Stimulated activated naive CD8-positive, alpha-beta T cell treated with anti-CD3 and anti-CD28 coated beads, Interleukin-15, amount 100 ng/mL, for 72 hours (primary cell): ENCODE data around the gene KCNE1.
"Not testable (repeated sequence)": the region's sequence is repeated elsewhere in the genome, so short reads cannot be mapped to it uniquely, and the experiment has no call there.

Experiments used
- ATAC-seq: fragments of 150-1000 bp; cut with Tn5 transposase; 2 replicates; pipeline ENCODE4 v1.10.0; 2021; ENCODE audit warnings: mild to moderate bottlenecking, moderate library complexity
- DNase-seq, 2 donors: peaks; one replicate each; pipeline ENCODE4 v3.0.0; 2021 to 2022
- H3K27ac Mint-ChIP-seq, 2 donors: one replicate each; pipeline ENCODE4 v1.8.0; 2022; ENCODE audit warnings: mild to moderate bottlenecking in 2 of 2, mixed read lengths in 2 of 2, moderate library complexity in 2 of 2
- H3K27me3 Mint-ChIP-seq: one replicate; pipeline ENCODE4 v1.8.0; 2022; ENCODE audit warnings: mixed read lengths
- H3K4me1 Mint-ChIP-seq: one replicate; pipeline ENCODE4 v1.8.0; 2022; ENCODE audit warnings: mild to moderate bottlenecking, mixed read lengths
- H3K4me3 Mint-ChIP-seq, 2 donors: one replicate each; pipeline ENCODE4 v1.8.0; 2022; ENCODE audit warnings: mild to moderate bottlenecking in 2 of 2, mixed read lengths in 2 of 2, moderate library complexity in 1 of 2
- H3K9me3 Mint-ChIP-seq, 2 donors: one replicate each; pipeline ENCODE4 v1.8.0; 2022; ENCODE audit warnings: mixed read lengths in 2 of 2

The KCNE1 gene

DNA sequence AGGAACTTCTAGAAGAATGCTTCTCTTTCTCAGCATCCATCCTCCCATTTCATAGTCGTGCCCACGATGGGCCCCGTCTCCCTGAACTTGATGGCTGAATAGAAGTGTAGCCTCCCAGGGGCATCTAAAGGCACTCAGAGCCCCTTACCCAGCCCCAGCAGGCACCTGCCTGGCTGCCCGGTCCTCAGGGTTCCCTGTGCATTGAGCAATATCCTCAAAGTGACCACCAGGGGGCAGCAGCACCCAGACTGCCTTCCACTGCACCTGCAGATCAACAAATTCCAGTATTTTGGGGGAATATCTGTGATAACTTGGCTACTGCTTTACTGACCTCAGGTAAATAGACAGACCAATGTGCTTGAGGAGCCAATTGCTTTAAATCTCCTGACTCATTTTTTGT, 68.5 kb downstream of the KCNE1 start:
- H3K4me1 Mint-ChIP-seq, H3K4me3 Mint-ChIP-seq, H3K27ac Mint-ChIP-seq, DNase-seq, H3K27me3 Mint-ChIP-seq, H3K9me3 Mint-ChIP-seq: not testable (repeated sequence)
- ATAC-seq, result peak; percentile 50

DNA sequence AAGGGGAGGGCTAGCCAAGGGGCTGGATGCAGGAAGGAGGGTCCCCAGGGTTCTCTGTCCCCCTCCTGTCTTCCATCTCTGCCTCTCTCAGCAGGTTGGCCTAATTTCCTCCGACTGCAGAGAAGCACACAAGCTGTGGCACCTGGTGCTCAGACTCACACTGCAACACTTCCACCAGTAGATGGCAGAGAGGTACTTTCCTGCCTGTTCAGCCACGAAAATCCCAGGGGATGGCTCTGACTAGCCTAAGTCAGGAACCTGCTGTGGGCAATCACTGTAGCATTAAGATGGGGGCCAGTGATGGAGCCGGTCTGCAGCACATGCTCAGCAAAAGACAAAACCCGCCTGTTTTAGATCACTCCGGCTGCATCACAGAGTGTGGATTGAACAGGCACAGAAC, 82.3 kb downstream of the KCNE1 start:
- H3K27ac Mint-ChIP-seq, H3K4me1 Mint-ChIP-seq, DNase-seq, ATAC-seq, H3K9me3 Mint-ChIP-seq, H3K27me3 Mint-ChIP-seq, H3K4me3 Mint-ChIP-seq: not testable (repeated sequence)

DNA sequence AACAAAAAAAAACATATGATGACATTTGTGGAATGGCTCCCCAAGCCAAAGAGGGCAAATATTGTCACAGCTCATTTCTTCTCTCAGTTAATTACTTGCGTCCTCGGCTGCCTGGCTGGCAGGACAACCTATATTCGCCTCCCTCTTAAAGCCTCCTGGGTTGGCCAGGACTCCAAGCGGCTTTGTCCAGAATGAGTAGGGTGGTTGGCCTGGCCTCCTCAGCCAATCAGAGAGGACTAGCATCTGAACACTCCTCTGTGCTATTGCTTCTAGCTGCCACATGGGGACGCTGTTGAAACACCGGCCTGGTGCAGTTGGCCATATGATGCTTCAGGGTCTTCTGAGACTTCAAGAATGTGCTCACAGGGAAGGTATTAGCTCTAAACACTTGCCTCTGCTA, 83.6 kb downstream of the KCNE1 start:
- not testable (repeated sequence) for H3K9me3 Mint-ChIP-seq, ATAC-seq, H3K4me3 Mint-ChIP-seq, H3K4me1 Mint-ChIP-seq, H3K27me3 Mint-ChIP-seq, H3K27ac Mint-ChIP-seq, DNase-seq

DNA sequence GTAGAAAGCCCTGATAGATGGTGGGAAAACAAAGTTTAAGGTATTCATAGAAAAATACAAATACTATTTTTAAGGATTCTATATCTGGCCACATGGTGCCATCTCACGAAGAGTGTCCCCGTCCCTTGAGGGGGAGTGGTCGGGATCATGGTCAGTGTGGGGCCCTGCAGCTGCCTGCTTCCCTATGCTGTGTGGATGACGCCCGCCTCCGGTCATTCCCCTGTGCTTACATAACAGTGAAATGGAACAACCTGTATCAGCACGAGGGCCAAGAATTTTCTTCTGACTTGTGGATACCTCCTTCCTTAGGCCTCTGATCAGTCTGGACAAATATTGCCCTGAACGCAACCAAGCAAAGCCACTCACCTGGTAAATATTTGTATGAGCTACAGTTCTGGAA, 84.7 kb downstream of the KCNE1 start:
- DNase-seq, H3K4me3 Mint-ChIP-seq, H3K4me1 Mint-ChIP-seq, ATAC-seq, H3K27ac Mint-ChIP-seq, H3K27me3 Mint-ChIP-seq, H3K9me3 Mint-ChIP-seq: not testable (repeated sequence)

DNA sequence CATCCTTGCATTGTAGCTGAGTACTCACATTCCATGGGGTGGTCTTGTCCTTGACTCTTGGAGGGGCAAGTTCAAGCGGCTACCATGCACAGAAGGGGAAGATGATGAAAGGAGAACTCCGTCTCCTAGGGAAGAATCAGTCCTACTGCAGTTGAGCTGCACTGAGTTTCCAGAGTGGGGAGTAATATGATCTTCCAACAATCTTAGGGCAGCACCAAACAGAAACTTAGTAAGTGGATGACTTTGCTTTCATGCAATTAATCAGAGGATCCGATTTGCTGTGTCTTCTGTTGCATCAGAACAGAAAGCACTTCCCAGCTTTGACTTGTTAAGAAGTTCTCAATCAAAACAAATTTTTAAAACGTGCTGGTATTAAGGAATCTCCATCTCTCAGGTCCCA, 88.2 kb downstream of the KCNE1 start, which contains the start of gene SMIM34:
SMIM34 (minus strand) TSS at position 147 of the 400 bp plus-strand sequence; CDS start at position 35, 112 bp downstream.
- H3K27me3 Mint-ChIP-seq, DNase-seq, H3K4me1 Mint-ChIP-seq, H3K9me3 Mint-ChIP-seq, H3K4me3 Mint-ChIP-seq, H3K27ac Mint-ChIP-seq, ATAC-seq: not testable (repeated sequence)

DNA sequence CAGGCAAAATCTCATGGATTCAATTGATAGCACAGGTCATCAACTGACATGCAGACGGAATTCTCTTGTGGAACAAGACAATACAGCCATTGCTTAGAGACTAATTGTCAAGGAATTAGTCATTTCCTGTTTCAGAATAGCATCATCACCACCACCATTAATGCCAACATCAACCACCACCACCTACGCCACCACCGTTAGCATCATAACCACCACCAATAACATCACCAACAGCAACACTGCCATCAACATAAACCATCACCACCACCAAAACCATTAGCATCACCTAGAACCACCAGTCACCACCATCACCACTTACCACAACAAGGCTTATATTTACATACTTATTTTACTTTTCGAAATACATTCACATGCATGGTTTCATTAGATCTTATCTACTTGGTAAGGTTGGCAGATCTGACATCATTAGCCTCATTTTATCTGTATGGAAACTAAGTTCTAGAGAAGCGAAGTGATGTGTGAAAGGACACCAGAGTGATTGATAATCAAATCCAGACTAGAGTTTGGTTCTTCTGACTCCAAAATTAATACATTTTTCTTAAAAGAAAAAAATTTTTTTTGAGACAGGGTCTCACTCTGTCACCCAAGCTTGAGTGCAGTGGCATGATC, 94.4 kb downstream of the KCNE1 start:
- not testable (repeated sequence) for H3K27me3 Mint-ChIP-seq, H3K4me1 Mint-ChIP-seq, H3K27ac Mint-ChIP-seq, H3K4me3 Mint-ChIP-seq, H3K9me3 Mint-ChIP-seq, DNase-seq
- peak; percentile 98 for ATAC-seq

DNA sequence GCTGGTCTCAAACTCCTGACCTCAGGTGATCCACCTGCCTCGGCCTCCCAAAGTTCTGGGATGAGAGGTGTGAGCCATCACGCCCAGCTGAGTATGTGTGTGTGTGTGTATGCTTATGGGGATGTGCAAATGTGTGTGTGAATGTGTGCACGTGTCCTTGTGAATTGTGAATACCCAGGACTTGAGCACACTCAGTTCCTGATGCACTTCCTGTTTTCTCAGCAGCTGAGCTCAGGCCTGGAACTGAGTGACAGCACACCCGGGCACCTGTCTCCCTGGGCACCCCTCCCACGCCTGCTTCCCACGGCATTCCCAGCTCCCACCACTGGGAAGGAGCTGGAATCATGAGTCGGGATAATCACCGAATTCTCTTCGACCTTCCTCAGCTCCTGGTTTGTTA, 104.7 kb downstream of the KCNE1 start:
- H3K4me1 Mint-ChIP-seq, H3K9me3 Mint-ChIP-seq, DNase-seq, H3K27me3 Mint-ChIP-seq, ATAC-seq, H3K4me3 Mint-ChIP-seq, H3K27ac Mint-ChIP-seq: not testable (repeated sequence)

DNA sequence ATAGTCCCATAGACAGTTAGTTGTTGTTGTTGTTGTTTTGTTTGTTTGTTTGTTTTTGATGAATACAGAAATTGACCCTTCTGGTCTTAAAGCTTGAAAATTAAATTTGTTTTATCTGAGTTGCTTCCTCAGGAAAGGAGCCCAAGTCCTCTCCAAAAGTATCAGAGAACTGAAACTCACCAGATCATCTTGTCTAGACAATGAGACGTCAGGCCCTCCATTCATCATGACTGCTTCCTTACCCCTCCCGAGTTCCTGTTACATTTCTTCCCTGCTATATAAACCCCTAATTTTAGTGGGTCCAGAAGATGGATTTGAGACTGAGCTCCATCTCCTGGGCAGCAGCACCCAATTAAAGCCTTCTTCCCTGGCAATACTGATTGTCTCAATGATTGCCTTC, 105.3 kb downstream of the KCNE1 start:
- not testable (repeated sequence) for H3K9me3 Mint-ChIP-seq, H3K4me1 Mint-ChIP-seq, H3K27ac Mint-ChIP-seq, H3K4me3 Mint-ChIP-seq, H3K27me3 Mint-ChIP-seq, ATAC-seq, DNase-seq

DNA sequence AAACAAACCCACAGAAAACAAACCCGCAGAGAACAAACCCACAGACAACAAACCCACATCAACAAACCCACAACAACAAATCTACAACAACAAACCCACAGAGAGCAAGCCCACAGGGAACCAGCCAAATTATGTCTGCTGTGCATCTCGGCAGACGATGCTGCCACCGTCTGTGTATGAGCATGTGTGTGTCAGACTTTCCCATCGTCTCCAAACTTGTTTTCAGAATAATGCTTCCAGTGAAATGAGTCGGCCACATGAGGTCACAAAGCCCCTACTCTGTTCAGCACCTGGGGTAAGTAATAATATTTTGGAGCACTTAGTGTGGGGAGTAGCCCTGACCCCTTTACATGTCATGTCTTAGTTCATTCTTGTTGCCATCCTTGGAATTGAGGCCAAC, 105.9 kb downstream of the KCNE1 start:
- not testable (repeated sequence) for H3K27ac Mint-ChIP-seq, H3K4me1 Mint-ChIP-seq, H3K9me3 Mint-ChIP-seq, H3K27me3 Mint-ChIP-seq, DNase-seq, H3K4me3 Mint-ChIP-seq
- peak; percentile 35 for ATAC-seq

DNA sequence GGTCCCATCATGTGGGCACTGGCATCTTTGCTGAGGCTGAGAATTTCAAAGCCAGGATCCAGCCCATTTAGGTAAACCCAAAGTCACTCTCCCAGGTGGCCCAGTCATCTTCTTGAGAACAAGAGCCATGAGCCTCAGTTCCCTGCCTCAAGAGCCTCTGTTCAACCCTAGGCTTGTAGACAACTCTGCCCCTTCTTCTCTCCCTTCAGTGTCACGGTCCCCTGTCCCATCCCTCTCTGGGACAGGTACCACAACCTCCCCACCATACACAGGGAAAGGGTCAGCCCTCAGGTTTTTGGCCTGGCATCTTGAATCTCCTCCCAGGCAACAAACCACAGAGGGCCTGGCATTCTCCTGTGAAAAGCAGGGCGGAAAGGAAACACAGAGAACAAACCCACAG, 106.3 kb downstream of the KCNE1 start:
- H3K4me3 Mint-ChIP-seq, H3K27ac Mint-ChIP-seq, H3K27me3 Mint-ChIP-seq, DNase-seq, H3K9me3 Mint-ChIP-seq, H3K4me1 Mint-ChIP-seq, ATAC-seq: not testable (repeated sequence)

DNA sequence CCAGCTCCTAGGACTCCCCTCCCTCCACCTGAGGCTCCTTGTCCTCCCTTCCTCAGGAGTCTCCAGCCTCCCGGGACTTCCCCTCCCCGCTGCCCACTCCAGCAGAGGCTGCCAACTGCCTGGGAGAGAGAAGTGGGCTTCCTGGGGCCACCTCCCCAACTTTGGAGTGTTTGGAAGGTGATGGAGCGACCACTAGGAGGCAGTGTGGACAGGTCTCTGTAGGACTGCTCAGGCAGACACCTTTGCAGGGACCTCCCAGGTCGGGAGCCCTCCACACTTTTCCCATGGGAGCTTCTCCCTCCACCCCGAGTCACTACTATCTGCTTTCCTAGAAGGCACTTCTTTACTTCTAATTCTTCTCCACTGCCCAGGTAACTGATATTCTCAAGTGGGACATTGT, 107.3 kb downstream of the KCNE1 start:
- DNase-seq, H3K4me3 Mint-ChIP-seq, H3K27me3 Mint-ChIP-seq, H3K27ac Mint-ChIP-seq, H3K4me1 Mint-ChIP-seq, ATAC-seq, H3K9me3 Mint-ChIP-seq: not testable (repeated sequence)

DNA sequence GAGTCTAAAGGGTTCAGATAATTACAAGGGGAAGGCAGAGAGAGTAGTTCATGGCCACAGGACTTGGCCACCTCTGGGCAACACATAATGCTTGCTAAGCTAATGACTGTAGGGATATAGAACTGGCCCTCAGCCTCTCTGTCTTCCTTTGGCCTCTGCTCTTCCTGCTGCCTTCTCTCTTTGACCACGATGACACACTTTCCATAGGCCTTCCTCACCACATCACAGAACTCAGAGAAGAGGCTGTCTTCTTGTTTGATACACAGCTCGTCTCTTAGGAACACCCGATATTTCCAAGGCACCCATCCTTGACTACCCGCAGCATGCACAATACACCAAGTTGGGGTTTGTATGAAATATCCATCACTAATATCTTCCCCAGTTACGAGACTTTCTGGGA, 111.5 kb downstream of the KCNE1 start:
- H3K4me3 Mint-ChIP-seq, H3K27ac Mint-ChIP-seq, DNase-seq, H3K4me1 Mint-ChIP-seq, H3K27me3 Mint-ChIP-seq, H3K9me3 Mint-ChIP-seq, ATAC-seq: not testable (repeated sequence)
